Stimulated activated CD4-positive, alpha-beta T cell treated with anti-CD3 and anti-CD28 coated beads, Interleukin-4, amount 100 ng/mL, for 1 hour (primary cell): ENCODE data around the gene NANOS2.
A peak's percentile ranks its signal among the peaks of the same experiment; 100 is the strongest.

Source experiments
- DNase-seq: peaks from one replicate; pipeline ENCODE4 v3.0.0-alpha.2; 2020

The NANOS2 gene

DNA sequence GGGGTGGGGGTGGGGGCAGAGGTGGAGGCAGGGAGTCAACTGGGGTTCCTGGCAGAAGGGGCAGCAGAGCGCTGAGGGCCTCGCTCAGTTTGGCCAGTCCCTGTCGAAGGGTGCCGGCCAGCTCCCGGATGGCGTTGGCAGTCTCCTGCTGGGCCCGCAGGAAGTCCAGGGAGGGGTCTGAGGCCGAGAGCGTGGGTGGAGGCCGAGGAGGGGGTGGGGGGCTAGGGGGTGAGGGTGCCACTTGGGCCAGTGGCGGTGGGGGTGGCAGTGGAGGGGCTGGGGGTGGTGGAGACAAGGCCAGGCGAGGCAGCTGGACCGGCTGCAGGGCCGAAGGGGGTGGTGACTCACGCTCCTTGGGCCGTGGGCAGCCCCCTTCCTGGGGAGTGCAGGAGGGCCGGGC lies 23.7 kb downstream of the NANOS2 start:
- DNase-seq: no peak

DNA sequence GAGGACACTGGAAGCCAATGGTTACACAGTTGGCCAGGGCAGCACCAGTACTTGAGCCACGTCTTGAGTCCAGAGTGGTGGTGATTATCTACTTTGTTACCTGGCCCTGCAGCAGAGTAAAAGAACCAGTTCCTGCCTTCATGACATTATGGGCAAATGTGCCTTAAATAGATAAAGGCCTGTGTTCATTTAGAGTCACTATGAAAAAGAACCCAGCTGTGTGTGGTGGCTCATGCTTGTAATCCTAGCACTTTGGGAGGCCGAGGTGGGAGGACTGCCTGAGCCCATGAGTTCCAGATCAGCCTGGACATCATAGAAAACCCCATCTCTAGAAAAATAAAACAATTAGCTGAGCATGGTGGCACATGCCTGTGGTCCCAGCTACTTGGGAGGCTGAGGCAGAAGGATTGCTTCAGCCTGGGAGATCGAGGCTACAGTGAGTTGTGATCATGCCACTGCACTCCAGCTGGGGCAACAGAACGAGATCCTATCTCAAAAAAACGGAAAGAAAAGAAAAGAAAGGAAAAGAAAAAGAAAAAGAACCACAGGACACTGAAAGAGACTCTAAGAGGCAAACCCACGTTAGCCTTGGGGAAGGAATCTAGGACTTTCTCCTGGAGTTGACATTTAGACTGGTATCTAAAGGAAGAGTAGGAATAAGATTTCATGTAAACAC lies 25.2 kb downstream of the NANOS2 start:
- no peak for DNase-seq

DNA sequence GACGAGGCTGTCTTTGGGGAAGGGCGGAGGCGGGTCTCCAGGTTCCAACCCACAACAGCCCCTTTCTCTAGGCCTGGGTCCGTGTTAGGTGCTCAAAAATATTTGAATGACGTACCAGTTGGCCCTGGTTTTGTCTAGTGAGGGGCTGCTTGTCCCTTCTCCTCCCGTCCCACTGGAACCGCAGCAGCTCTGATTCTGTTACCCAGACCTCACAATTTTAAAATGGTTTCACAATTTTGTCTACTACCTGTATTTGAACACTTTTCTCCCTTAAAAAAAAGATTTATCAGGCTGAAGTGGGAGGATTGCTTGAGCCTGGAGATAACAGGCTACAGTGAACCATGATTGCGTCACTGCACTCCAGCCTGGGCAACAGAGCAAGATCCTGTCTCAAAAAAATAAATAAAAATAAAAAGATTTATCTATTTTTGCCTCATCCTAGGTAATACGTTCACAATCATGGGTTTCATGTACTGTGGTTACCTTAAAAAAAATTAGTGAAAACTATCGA lies 27.3 kb downstream of the NANOS2 start:
- no peak for DNase-seq

DNA sequence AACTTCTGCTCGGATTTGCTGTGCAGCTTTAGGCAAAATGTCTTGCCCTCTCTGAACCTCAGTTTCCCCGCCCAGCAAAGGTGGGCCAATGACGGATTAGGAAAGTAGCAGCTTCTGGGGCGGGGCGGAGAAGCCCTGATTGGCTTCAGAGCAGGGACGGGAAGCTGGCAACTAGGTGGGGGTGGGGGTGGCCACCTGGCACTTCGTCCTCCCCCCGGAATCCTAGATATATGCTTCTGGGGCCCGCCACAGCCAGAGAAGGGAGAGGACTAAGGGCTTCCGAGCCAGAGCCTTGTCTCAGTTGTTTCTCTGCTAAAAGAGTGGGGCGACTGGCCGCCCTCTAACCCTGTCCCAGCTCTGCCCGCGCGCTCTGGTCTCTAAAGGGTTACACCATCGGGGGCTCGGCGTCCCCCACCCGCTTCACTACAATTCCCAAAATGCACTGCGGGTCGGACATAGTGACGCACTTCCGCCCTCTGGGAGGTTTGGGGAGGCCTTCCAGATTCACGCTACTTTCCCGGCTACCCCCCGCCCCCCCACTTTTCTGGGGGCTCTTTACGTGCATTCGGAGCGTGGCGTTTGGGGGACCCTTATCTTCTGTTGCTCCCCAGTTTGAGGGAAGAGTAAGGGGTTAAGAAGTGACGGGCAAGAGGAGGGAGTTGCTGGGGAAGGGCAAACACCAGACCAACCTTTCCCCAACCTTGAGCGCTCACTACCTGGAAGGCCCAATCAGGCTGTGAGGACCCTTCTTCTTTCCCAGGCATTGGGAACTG lies 28.0 kb downstream of the NANOS2 start:
- peak; percentile 85 for DNase-seq

DNA sequence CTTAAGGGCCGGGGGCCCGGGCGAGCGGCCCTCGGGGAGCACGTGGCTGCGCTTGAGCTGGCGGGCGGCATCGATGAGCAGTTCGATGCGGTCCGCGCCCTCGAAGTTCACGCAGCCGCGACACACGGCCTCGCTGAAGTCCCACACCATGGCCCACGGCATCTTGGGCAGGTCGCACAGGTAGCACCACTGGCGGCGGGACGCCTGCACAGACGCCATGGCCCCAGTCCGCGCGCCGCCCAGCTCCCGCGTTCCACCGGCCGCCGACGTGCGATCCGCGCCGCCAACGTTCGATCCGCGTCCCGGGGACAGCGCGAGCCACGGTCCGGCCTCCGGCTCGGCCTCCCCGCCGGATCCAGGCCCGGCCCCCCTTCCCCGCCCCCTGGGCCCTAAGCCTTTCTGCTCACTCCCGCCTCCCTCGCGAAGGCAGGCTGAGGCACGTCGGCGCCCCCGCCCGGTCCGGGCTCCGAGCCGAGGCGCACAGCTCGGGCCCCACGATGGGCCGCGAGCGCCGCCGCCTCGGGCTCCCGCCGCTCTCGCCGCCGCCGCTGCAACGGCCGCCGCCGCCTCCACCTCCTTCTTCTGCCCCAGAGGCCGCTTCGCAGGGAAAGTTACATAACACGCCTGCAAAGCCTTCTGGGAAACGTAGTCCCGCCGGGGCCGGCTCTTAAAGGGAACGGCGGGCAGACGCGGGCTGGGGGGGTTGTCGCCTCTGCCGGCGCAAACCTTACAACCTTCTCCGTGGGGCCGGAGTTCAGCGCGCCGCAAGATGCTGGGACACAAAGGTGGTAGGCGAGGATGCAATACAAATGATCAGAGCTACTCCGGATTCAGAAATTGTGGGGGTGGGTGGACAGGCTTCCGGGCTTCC lies 28.8 kb downstream of the NANOS2 start, which contains the start of gene IRF2BP1:
Gene IRF2BP1, minus strand, starts transcription at position 586 of the 871 bp plus-strand sequence. Its CDS starts 367 bp downstream, at position 219.
- DNase-seq: peak; percentile 86

DNA sequence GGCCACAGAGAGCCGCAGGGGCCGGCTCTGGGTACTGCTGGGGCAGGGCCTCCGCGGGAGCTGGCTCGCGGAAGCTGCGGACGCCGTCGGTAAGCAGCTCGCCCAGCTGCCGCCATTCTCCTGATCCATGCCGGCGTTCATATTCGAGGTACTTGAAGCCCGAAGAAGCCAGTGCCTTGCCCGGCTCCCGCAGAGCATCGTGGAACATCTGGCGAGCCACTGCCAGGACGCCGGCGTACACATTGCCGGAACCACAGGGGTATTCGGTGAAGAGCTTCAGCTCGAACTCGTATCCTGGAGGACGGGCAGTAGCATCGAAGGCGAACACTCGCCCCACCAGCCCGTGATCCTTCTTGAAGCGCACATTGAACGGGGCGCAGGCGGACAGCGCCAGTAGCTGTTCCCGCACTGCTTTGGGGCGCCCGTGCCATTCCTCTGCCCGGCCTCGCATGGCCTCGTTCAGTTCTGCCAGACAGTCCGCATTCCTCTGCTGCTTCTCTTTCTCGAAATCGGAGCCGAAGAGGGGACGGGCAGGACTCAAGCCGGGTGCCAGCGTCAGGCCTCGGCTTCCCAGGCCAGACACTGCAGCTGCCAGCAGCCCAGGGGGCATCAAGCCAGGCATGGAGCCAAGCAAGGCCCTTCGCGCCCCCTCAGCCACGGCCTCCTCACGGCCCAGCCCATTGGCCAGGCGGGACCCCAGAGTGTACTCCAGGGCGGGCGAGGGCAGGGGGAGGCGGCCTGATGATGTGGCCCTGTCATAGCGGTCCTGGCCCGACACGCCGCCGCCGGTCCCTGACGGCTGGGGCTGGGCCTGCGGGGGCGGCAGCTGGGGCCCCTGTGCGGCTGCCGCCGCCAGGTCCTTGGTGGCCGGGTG lies 29.7 kb downstream of the NANOS2 start:
- peak; percentile 20 for DNase-seq

DNA sequence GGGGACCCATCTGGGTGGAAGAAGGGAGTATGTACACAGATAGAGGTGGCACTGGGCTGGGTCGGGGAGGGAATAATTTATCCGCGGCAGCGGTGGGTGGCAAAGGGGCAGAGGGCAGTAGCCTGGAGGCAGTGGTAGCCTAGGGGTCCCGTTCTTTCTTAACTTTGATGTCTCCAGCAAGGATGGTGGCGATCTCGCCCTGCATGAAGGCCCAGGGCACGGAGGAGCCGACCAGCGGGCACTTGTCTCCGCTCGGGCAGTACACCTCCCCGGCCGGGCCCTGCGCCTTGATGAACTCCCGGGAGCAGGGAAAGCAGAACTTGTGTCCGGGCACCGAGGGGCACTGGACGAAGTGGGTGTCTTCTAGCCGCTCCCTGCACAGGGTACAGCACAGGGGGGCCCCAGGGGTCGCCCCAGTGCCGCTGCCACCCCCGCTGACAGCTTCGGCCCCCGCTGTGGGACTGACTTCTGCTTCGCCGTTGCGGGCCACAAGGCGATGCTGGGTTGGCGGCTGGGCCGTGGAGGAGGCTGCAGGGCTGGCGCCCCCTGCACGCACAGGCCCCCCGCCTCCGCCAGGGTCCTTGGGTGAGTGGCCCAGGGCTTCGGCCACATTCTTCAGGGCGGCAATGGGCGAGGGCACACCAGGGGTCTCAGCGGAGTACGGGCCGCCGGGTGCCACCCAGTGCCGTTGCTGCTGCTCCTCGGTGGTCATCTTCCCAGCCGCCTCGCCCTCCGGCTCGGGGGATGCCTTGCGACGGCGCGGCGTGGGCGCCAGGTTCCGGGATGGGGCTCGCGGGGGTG lies 30.5 kb downstream of the NANOS2 start:
- DNase-seq: no peak

DNA sequence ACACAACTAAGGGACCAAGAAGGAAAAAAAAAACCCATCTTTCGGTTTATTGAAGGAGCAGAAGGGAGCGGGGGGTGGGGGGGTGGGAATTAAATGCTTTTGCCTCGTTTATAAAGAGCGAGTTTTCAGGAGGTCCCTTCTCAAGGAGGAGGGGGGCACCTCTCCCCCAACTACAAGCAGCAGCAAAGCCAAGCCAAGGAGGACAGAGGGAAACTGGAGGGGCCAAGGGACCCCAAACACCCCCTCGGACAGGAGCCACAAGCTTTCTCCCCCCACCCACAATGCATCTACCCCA lies 31.0 kb downstream of the NANOS2 start:
- no peak for DNase-seq

DNA sequence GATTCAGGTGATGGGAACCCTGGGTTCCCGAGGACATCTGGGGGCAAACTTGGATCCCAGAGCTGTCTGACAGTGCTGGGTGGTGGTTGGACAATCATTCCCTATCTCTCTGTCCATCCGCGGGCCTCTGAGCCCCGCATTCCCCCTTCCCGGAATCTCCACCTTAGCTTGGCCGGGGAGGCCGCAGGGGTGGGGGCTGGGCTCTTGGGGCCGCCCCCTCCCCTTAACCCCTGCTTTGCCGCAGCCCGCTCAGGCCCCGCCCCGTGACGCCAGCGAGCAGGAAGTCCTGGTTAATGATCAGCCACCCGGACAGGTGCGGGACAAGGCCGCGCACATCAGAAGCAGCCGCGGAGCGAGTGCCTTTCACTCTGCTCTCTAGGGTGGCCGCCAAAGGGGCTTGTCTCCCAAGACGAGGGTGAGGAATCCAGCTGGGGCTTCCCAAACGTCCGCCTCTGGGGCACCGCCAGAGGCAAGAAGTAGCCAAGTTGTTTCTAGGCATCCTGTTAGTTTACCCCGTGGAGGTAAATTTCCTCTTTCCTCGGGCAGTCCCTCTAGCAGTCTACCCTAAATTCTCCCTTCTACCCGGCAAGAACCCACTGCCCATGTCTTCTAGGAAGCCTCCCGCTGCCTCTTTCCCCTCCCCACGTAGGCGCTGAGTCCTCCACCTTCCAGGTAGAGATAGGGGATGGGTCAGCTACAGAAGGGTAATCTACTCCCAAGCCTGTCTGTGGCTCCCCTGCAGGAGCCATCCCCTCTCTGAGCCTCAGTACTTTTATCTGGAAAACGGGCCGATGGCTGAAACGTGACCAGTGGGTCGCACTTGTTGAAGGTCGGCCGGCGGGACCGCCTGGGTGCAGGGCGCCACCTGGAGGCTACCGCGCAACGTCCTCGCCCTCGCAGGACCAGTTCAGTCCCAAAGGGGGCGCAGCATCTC lies 31.7 kb downstream of the NANOS2 start:
- peak; percentile 83 for DNase-seq

DNA sequence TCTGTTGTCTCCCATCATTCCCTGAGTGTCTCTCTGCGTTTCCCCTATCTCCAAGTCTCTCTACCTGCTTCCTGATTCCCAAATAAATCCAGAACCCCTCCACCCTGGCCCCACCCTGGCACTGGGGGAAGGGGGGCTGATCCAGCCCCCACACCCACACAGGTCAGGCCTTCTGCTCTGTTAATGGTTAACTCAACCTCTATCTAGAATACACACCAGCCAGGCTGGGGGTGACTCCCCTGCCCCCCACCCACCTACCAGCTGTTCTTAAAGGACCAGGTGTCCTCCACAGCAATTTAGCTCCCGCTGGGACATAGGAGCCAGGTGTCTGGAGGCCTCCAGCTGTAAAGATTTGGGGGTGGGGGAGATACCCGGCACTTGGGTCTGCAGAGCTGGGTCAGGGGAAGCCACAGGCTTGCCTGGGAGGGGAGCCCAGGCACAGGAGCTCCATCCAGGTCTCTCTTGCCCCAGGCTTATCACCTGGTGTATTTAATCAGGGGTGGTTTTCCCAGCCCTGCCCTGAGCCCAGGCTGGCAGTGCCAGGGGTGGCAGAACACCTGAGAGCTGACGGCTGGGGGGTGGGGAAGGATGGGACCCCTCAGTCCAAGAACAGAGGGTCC lies 32.6 kb downstream of the NANOS2 start:
- DNase-seq: no peak

DNA sequence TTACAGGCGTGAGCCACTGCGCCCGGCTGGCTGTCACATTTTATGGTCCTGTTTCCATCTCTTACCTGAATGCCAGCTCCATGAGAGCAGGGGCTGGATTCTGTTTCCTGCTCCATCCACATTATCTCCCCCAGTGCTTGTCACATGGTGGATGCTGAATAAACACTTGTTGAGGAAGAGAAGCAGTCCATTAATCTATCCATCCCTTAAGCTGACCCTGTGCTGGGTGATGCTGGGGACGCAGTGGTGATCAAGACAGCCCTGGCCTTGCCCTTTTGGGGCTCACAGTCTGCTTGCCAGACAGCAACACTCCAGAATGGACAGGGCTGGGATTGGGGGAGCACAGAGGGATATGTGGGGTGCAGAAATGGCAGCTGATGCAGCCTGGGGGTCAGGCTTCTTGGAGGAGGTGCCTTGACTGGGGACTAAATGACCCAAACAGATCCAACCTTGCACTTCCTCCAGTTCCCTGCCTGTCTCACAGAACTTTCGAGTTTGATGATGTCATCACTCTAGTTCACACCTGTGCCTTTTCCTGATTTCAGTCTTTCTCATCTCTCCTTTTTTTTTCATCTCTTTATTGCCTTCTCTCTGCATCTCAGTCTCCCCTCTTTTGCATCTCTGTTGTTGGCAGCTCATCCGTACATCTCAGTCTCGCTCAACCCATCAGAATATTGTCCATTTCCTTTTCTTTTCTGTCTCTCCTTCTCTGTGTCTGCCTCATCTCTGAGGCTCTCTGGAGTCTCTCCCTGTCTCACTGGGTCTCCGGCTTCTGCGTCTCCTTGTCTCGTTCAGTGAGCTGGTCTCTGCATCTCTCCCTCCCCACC lies 33.3 kb downstream of the NANOS2 start:
- DNase-seq: no peak

DNA sequence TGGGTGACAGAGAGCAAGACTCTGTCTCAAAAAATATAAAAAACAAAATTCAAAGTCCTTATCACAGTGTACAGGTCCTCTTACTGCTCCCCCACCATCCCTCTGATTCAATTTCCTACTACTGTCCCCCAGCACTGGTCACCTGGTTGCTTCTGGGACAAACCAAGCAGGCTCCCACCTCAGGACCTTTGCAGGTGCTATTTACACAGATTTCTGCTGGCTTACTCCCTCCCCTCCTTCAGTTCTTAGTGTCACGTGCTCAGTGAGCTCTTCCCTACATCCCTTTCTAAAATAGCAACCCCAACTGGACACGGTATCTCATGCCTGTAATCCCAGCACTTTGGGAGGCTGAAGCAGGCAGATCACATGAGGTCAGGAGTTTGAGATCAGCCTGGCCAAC lies 34.6 kb downstream of the NANOS2 start:
- DNase-seq: no peak

DNA sequence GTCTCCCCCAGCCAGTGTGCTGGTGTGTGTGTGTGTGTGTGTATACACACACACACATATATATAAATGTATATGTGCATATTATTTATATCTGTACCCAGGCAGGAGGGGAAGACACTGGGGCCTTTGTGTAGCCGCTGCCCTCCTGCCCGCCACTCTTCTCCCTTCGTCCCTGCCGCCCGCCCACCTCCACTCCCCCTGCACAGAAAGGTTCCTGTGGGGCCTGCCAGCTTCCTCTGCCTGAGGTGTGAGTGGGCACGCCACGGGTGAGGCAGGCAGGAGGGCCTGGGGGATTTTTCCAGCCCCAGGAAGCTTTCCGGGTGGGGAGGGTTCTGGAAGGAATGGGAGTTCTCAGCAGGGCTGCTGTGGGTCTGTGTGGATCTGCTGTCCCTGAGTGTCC lies 35.5 kb downstream of the NANOS2 start:
- DNase-seq: no peak

DNA sequence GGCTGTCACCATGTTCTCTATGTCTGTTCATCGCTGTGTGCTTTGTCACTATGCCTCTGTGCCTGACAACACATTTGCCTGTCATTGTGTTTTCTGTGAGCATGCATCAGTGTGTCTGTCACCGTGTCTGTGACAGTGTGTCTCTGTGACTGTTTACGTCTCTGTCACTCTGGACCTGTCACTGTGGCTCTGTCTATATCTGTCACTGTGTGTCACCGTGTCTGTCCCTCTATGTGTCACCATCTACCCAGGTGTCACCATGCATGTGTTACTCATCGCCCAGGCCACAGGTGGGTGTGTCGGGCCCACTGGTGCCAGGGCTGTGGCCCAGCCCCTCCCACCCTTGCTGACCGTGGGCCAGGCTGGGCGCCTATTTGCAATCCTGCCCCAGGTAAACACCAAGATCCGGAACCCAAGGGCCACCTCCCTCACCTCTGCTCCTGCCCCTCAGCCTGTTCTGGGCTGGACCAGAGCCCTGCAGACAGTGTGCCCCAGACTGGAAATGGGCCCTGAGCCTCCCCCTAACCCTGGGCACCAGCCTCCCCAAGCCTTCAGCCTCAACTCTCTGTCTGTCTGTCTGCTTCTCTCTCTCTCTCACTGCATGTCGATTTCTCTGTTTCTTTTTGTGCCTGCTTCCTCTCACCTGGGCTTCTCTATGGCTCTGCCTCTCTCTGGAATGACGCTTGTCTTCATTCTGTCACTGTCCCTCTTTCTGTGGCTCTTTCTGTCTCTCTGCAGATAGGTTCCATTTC lies 36.4 kb downstream of the NANOS2 start:
- no peak for DNase-seq

DNA sequence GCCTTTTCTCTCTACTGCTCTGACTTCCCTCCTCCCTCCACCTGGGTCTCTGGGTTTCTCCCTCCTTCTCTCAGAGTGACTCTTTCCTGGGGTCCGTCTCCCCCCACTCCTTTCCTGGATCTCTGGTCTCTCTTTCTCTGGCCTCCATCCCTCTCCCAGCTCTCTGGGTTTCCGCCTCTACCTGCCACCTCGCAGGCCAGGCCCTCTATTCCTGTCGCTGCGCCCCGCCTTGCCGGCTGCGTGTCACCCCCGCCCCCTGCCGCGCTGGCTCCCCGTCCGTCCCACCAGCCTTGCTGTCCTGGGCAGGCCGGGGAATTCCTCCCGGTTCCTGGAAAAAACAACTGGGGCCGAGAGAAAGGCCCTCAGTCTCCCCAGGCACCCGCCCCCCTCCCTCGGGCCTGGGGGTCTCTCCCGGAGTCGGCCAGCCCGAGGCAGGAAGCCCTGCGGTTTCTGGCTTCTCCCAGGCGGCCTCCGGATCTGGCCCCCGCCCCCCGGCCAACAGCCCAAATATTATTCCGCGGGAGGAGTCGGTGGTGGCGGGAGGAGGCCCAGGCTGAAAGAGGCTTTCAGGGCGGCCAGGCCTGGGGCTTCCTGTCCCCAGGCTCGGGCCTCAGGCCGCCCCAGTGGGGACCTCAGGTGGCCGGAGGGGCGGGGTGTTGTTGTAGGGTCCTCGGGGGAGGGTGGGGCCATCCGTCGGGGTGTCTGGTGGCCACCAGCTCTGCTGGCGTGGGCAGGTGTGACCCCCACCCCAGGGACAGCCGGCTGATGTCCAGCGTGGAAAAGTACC lies 38.0 kb downstream of the NANOS2 start:
- DNase-seq: peak; percentile 35

DNA sequence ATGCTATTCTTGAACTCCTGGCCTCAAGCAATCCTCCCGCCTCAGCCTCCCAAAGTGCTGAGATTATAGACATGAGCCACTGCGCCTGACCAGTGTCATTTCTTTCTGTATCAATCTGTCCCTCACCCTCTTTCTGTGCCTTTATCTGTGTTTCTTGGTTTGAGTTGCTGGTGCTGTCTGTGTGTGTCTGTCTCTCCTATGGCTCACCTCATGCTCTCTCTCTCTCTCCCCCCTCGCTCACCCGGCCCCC lies 38.5 kb downstream of the NANOS2 start:
- no peak for DNase-seq

DNA sequence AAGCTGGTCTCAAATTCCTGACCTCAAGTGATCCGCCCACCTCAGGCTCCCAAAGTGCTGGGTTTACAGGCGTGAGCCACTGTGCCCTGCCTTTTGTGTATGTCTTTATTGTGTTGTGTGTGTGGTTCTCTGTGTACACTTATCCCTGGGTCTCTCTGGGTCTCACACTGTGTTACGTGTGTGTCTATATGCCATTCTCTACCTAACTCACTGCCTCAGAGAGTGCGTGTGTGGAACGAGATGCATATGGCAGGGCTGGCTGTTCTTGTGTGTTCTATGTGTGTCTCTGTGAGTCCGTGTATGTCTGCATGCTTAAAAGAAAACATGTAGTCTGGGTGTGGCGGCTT lies 40.0 kb downstream of the NANOS2 start:
- DNase-seq: no peak

DNA sequence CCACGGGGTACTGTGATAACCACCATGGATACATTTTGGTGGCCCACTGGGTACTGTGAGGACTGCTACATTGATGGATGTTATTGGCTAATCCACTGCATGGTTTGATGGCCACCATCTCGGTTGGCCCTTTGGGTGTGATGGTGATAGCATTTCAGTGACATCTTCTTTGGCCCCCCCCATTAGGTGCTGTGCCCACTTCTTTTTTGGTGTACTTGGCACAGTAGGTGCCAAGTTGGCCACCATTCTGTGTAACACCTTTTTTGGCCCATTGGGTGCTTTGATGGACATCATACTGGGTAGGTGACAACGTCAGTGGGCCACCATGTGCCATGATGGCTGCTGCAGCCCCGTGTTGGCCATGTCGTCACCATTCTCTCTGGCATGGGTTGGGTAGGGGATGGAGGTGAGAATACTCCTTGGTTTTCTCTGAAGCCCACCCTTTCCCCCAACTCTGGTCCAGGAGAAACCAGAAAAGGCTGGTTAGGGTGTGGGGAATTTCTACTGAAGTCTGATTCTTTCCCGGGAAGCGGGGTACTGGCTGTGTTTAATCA lies 41.3 kb downstream of the NANOS2 start:
- DNase-seq: no peak
